ENCODE measurements around the gene LLGL2. TPM values are rescaled to one million over a fixed set of nuclear protein-coding genes. Genes with fewer than 3 reads are reported as not detected.

Gene LLGL2
- total RNA-seq, 2 donors from 2014 or later, result 6.4 to 20.0 TPM

DNA sequence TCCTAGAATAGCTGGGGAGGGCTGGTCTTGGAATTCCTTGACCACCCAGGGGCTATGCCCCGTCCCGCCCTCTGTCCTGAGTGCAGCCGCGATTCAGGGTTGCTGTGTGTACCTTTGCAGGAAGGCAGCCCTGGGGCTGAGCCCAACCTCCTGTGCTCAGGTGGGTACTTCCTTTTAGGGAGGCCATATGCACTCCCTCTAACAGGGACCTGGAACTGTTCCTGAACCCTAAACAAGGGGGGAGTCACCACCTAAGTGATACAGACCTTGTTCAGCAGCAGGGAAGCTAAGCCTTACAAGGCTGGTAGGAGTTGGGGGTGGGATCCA, 24.6 kb downstream of the LLGL2 start:
- TF ChIP-seq, protein P1, sequence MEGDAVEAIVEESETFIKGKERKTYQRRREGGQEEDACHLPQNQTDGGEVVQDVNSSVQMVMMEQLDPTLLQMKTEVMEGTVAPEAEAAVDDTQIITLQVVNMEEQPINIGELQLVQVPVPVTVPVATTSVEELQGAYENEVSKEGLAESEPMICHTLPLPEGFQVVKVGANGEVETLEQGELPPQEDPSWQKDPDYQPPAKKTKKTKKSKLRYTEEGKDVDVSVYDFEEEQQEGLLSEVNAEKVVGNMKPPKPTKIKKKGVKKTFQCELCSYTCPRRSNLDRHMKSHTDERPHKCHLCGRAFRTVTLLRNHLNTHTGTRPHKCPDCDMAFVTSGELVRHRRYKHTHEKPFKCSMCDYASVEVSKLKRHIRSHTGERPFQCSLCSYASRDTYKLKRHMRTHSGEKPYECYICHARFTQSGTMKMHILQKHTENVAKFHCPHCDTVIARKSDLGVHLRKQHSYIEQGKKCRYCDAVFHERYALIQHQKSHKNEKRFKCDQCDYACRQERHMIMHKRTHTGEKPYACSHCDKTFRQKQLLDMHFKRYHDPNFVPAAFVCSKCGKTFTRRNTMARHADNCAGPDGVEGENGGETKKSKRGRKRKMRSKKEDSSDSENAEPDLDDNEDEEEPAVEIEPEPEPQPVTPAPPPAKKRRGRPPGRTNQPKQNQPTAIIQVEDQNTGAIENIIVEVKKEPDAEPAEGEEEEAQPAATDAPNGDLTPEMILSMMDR (IDR thresholded peaks at IDR 0.05), result no peak
- H3K4me3 ChIP-seq, result no peak overlapping the region
- peaks cover 0 to 6% of the 10 kb centered on the region in 2 donors for H3K4me1 ChIP-seq (ENCODE audit: control insufficient read depth in 1 of 2, low read depth in 2 of 2)
- no peak for DNase-seq (ENCODE audit: low spot score)
- H3K27ac ChIP-seq, result no peak overlapping the region
- H3K9me3 ChIP-seq, result no peaks in the 10 kb centered on the region
- ATAC-seq (ENCODE audit: insufficient number of reproducible peaks, low FRiP score, low read depth), result no peak
- no peaks in the 10 kb centered on the region for H3K36me3 ChIP-seq
- H3K27me3 ChIP-seq (replicated peaks; ENCODE audit: insufficient read depth), result no peaks in the 10 kb centered on the region

DNA sequence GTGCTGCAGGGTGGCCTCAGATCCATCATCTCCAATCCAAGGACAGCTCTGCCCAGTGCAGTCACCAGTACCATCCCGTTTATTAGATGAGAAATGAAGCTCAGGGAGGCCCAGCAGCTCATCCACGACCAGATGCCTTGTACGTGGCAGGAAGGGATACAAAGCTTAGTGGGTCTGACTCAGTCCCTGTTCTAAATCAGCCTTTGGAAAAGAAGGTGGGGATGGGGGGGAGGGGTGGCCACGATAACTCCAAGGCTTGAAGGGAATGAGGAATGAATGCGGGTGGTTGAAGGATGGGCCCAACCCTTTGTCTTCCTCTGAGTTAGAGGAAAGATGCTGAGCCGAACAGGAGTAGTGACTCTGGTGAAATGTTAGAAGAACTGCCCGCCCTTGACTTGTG, 25.8 kb downstream of the LLGL2 start:
- ATAC-seq (ENCODE audit: insufficient number of reproducible peaks, low FRiP score, low read depth), result no peak
- H3K27ac ChIP-seq, result no peak overlapping the region

DNA sequence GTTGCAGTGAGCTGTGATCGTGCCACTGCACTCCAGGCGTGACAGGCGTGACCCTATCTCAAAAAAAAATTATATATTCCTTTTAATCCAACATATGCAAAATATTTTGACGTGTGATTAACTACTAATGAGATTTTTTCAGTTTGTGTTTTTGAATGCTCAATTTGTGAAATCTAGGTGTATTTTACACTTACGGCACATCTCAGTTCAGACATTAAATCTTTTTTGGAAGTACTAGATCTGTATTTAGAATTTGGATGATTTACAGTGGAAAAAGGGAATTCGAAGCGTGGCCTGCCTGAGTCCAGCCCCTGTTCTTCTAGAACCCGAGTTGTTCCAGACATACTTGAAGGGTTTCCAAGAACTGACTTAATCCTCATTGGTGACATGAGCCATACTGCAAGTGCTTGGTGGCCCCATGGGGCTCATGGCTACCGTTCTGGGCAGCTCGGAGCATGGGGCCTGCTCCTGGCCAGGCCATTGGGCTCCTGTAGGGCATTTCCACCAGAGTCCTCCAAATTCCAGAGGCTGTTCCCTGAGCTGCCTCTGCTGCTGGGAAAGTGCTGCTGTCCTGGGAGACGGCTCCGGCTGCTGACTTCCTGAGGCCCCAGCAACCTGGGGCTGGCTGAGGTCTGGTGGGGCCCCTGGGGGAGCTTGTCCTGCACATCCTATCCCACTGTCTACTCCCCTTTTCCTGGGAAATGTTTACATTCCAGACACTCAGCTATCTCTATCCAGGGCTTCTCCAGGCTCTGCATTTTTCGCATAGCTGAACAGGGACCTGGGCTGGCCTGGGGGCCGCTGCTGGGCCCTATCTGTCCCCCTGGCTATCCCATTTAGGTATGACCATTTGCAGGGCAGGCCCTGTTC, 27.2 kb downstream of the LLGL2 start:
- TF ChIP-seq, protein P1 (IDR thresholded peaks at IDR 0.05), result no peak
- ATAC-seq (ENCODE audit: insufficient number of reproducible peaks, low FRiP score, low read depth) (no peak), DNase-seq (ENCODE audit: low spot score) (no peak)
- Histone ChIP-seq H3K36me3 (no peaks in the 10 kb centered on the region), H3K9me3 (no peaks in the 10 kb centered on the region), H3K27ac (no peak overlapping the region), H3K4me3 (no peak overlapping the region), H3K27me3 (replicated peaks; ENCODE audit: insufficient read depth) (no peaks in the 10 kb centered on the region), H3K4me1 (ENCODE audit: control insufficient read depth in 1 of 2, low read depth in 2 of 2) (peaks cover 0 to 11% of the 10 kb centered on the region in 2 donors)

More for the DNA sequence above, 25.8 kb downstream of the LLGL2 start:
- Histone ChIP-seq H3K36me3 (no peaks in the 10 kb centered on the region), H3K27me3 (replicated peaks; ENCODE audit: insufficient read depth) (no peaks in the 10 kb centered on the region), H3K9me3 (no peaks in the 10 kb centered on the region), H3K4me1 (ENCODE audit: control insufficient read depth in 1 of 2, low read depth in 2 of 2) (peaks cover 0 to 6% of the 10 kb centered on the region in 2 donors), H3K4me3 (no peak overlapping the region)
- DNase-seq (ENCODE audit: low spot score), result no peak
- TF ChIP-seq, protein P1 (IDR thresholded peaks at IDR 0.05), result no peak

- ATAC-seq (ENCODE audit: insufficient number of reproducible peaks, low FRiP score, low read depth) (no peak), DNase-seq (ENCODE audit: low spot score) (no peak)
- TF ChIP-seq, protein P1 (IDR thresholded peaks at IDR 0.05), result no peak
Observed at GRCh38 chr17:75553295-75554110, 28.0 kb downstream of the LLGL2 start.

DNA sequence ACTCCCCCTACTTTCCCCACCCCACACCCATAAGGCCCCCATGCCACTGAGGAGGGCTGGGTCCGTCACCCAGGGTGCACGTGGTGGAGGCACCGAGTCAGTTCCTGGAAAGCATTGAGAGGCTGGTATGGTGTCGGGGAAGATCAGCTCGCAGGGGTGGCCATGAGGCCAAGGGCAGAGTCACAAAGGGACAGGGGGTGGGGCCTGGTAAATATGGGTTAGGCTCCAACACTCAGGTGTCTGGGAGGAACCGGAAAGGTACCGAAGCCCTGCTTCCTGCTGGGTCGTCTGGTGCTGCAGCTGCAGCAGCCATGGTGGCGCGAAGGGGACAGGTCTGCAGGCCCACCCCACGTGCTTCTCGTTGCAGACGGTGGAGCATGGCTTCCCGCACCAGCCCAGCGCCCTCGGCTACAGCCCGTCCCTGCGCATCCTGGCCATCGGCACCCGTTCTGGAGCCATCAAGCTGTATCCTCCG, 30.2 kb downstream of the LLGL2 start:
- H3K27me3 ChIP-seq (replicated peaks; ENCODE audit: insufficient read depth), result no peaks in the 10 kb centered on the region
- DNase-seq (ENCODE audit: low spot score) (no peak), ATAC-seq (ENCODE audit: insufficient number of reproducible peaks, low FRiP score, low read depth) (no peak)
- no peaks in the 10 kb centered on the region for H3K9me3 ChIP-seq
- no peaks in the 10 kb centered on the region for H3K36me3 ChIP-seq
- peaks cover 0 to 11% of the 10 kb centered on the region in 2 donors for H3K4me1 ChIP-seq (ENCODE audit: control insufficient read depth in 1 of 2, low read depth in 2 of 2)
- no peak overlapping the region for H3K27ac ChIP-seq
- H3K4me3 ChIP-seq, result no peak overlapping the region
- TF ChIP-seq, protein P1 (IDR thresholded peaks at IDR 0.05), result no peak

More at GRCh38 chr17:75553295-75554110, 28.0 kb downstream of the LLGL2 start:
- Histone ChIP-seq H3K36me3 (no peaks in the 10 kb centered on the region), H3K27ac (no peak overlapping the region), H3K9me3 (no peaks in the 10 kb centered on the region), H3K4me1 (ENCODE audit: control insufficient read depth in 1 of 2, low read depth in 2 of 2) (peaks cover 0 to 11% of the 10 kb centered on the region in 2 donors), H3K4me3 (no peak overlapping the region), H3K27me3 (replicated peaks; ENCODE audit: insufficient read depth) (no peaks in the 10 kb centered on the region)

Data from thoracic aorta (tissue), 2 donors.